Fibroblast of villous mesenchyme (primary cell): ENCODE measurements around the gene CTDNEP1. TPM values are rescaled to one million over a fixed set of nuclear protein-coding genes. Genes with fewer than 3 reads are reported as not detected.

Experiments used
- DNase-seq: peaks from one replicate; pipeline ENCODE4 v3.0.0-alpha.2; 2010; ENCODE audit warnings: low read depth
- H3K4me3 ChIP-seq: 2 replicates; pipeline ENCODE4 v1.5.1; 2011; ENCODE audit warnings: low read depth, mild to moderate bottlenecking, low read length
- CTCF ChIP-seq: IDR thresholded peaks from 2 replicates; pipeline ENCODE4 v1.5.1; 2012; ENCODE audit warnings: low read depth, mild to moderate bottlenecking, low read length; ENCODE audit not compliant: insufficient read depth
- total RNA-seq: library from RNA; depleted of rRNA; stranded (reverse); fragments of >200 nt; gene quantifications from 2 replicates; pipeline ENCODE4 v1.2.3, GENCODE V29; 2012

The CTDNEP1 gene
- total RNA-seq, 1 donor: 34.1 TPM

GRCh38 chr17:7238420-7239090 lies 13.0 kb downstream of the CTDNEP1 start:
- H3K4me3 ChIP-seq: peak overlapping the region; percentile 99
- no peak for DNase-seq
- TF ChIP-seq CTCF: no peak

- TF ChIP-seq CTCF: no peak
- peak; percentile 67 for DNase-seq
- H3K4me3 ChIP-seq: peak overlapping the region; percentile 99
Measured at GRCh38 chr17:7237761-7238419, 13.6 kb downstream of the CTDNEP1 start.

GRCh38 chr17:7237266-7237760 lies 14.2 kb downstream of the CTDNEP1 start:
- TF ChIP-seq CTCF: no peak
- DNase-seq: no peak
- peak overlapping the region; percentile 99 for H3K4me3 ChIP-seq

- no peak for DNase-seq
- TF ChIP-seq CTCF: no peak
- peak overlapping the region; percentile 99 for H3K4me3 ChIP-seq
Measured at GRCh38 chr17:7236808-7237207, 14.7 kb downstream of the CTDNEP1 start.

- TF ChIP-seq CTCF: no peak
- DNase-seq: no peak
- H3K4me3 ChIP-seq: no peak overlapping the region
Measured at GRCh38 chr17:7235693-7236665, 15.6 kb downstream of the CTDNEP1 start.

GRCh38 chr17:7234083-7234951 lies 17.2 kb downstream of the CTDNEP1 start, which contains the start of gene DVL2:
DVL2 (minus strand) TSS chr17:7234517; CDS start chr17:7234262, 255 bp downstream.
- H3K4me3 ChIP-seq: peak within 1 kb of the TSS; percentile 78
- peak; percentile 96 for DNase-seq
- TF ChIP-seq CTCF: no peak
